GM20000 (cell line): Measurements from ENCODE around the gene CILP2.

Source experiments
- DNase-seq: peaks from one replicate; pipeline ENCODE4 v3.0.0; 2012; ENCODE audit warnings: low spot score
- TF ChIP-seq, protein P1 (sequence below): IDR thresholded peaks from 2 replicates; pipeline ENCODE4 v1.5.1; 2012; ENCODE audit warnings: mild to moderate bottlenecking, control low read depth; ENCODE audit errors: extremely low read depth, missing control alignments

CILP2 gene

GRCh38 chr19:19554074-19555023, 16.3 kb downstream of the CILP2 start:
- peak; percentile 84 for DNase-seq
- TF ChIP-seq, protein P1, sequence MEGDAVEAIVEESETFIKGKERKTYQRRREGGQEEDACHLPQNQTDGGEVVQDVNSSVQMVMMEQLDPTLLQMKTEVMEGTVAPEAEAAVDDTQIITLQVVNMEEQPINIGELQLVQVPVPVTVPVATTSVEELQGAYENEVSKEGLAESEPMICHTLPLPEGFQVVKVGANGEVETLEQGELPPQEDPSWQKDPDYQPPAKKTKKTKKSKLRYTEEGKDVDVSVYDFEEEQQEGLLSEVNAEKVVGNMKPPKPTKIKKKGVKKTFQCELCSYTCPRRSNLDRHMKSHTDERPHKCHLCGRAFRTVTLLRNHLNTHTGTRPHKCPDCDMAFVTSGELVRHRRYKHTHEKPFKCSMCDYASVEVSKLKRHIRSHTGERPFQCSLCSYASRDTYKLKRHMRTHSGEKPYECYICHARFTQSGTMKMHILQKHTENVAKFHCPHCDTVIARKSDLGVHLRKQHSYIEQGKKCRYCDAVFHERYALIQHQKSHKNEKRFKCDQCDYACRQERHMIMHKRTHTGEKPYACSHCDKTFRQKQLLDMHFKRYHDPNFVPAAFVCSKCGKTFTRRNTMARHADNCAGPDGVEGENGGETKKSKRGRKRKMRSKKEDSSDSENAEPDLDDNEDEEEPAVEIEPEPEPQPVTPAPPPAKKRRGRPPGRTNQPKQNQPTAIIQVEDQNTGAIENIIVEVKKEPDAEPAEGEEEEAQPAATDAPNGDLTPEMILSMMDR: peak; percentile 67

DNA sequence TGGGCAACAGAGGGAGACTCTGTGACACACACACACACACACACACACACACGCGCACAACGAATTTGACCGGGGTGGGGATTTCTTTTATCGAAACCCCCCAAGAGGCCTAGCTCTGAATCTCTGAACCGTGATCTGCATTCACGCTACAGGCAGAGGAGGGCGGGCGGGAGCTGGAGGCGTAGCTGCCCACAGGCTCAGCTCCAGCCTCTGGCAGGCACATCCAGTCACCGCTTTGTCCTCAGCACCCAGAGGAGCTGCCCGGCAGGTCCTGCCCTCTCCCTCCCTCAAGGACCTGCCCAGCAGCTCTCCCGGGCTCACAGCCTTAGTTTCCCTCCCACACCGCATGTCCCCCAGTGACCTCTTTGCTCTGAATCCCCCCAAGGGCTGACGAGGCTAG, 20.0 kb downstream of the CILP2 start:
- TF ChIP-seq, protein P1: no peak
- DNase-seq: no peak

DNA sequence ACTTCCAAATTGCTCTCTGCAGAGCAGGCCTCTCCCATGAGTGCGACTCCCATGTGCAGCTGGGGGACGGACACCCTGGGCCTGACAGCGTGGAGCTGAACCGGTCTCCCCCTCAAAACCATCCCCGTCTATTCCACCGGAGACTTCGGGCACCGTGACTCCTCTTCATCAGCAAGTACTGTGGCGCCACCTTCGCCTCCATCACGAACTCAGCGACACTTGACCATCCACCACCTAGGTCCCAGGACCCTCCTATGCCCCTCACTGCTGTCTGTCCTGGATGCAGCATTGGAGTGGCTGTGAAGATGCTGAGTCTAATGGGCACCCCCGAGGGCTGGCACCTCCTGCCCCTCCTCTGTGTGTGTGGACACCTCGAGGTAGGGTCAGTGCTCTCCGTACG, 20.6 kb downstream of the CILP2 start:
- TF ChIP-seq, protein P1: no peak
- DNase-seq: no peak

- DNase-seq: no peak
Observed at GRCh38 chr19:19559931-19560330, 21.9 kb downstream of the CILP2 start.

GRCh38 chr19:19561946-19562664, 24.0 kb downstream of the CILP2 start:
- DNase-seq: no peak
- TF ChIP-seq, protein P1: no peak

More at GRCh38 chr19:19559931-19560330, 21.9 kb downstream of the CILP2 start:
- TF ChIP-seq, protein P1: no peak

GRCh38 chr19:19562665-19563347, 24.7 kb downstream of the CILP2 start:
- TF ChIP-seq, protein P1: no peak
- no peak for DNase-seq
